ENCODE measurements around the gene EEF2K. TPM values are rescaled to one million over a fixed set of nuclear protein-coding genes. Genes with fewer than 3 reads are reported as not detected.

The EEF2K gene
- total and polyA plus RNA-seq, 7 experiments from 2014 or later = 1.9 to 27.9 (median 19.9) TPM

DNA sequence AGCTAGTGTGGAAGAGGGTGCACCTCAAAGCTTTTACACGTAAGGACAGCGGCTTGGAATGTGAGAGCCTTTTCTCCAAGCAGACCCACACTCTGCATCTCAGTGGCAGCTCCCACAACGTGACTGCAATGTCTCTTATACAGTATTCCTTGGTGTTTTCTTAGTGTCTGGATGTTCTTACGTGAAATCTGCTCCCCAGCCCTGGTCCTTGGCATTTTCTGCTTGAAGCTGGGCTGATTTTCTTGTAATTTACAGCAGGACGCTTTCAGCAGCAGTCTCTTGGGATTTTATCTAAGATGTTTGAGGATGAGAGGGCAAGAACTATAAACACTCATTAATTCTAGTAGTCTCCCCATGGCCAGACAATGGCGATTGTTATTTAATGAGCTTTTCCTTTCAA lies 79.0 kb downstream of the EEF2K start:
- intact Hi-C loops (cut with micrococcal nuclease) = no loop called here
- Mint-ChIP-seq H3K4me3 (no peak overlapping the region), H3K9me3 (no peaks in the 10 kb centered on the region), H3K27ac (no peak overlapping the region), H3K4me1 (no peaks in the 10 kb centered on the region), H3K27me3 (no peaks in the 10 kb centered on the region), H3K36me3 (peaks cover 6 to 32% (median 13%) of the 10 kb centered on the region in 5 donors)
- ChIA-PET CTCF (no interaction called here), POLR2A (no interaction called here)
- Histone ChIP-seq H3K4me1 (ENCODE audit: control insufficient read depth in 2 of 2, insufficient read depth in 2 of 2, low read length in 2 of 2) (no peaks in the 10 kb centered on the region), H3K4me3 (ENCODE audit: low read length) (no peak overlapping the region), H3K27ac (ENCODE audit: low read depth, low read length) (no peak overlapping the region), H3K36me3 (ENCODE audit: control insufficient read depth in 2 of 3, insufficient read depth in 3 of 3, low read length in 3 of 3) (peaks cover 0 to 32% (median 0%) of the 10 kb centered on the region in 3 experiments), H3K9me3 (ENCODE audit: control insufficient read depth in 2 of 3, low read length in 3 of 3) (no peaks in the 10 kb centered on the region), H3K27me3 (ENCODE audit: control insufficient read depth in 2 of 2, insufficient read depth in 2 of 2, low read length in 2 of 2) (no peaks in the 10 kb centered on the region)
- no peak for DNase-seq
- no peak for ATAC-seq

DNA sequence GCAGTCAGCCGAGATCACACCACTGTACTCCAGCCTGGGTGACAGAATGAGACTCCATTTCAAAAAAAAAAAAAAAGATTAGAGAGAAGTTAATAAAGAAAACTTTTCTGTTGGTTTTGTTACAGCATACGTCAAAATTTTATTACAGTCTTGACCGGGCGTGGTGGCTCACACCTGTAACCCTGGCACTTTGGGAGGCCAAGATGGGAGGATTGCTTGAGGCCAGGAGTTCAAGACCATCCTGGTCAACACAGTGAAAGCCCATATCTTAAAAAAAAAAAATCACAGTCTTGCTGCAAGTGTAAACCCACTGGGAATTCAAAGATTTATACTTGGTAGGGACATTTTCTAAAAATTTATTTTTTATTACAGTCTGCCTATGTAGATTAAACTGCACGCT lies 84.9 kb downstream of the EEF2K start:
- intact Hi-C loops (cut with micrococcal nuclease) = loop anchor here in 1 of 2 donors (10.0 kb wide), 1 partner anchor 786 kb away; no protein-coding TSS in a partner anchor
- Mint-ChIP-seq H3K27ac (no peak overlapping the region), H3K9me3 (peaks cover 0 to under 1% (median 0%) of the 10 kb centered on the region in 11 donors), H3K4me1 (peaks cover 0 to 4% (median 2%) of the 10 kb centered on the region in 7 donors), H3K27me3 (no peaks in the 10 kb centered on the region), H3K4me3 (no peak overlapping the region), H3K36me3 (no peaks in the 10 kb centered on the region)
- DNase-seq (no peak), ATAC-seq (no peak)
- POLR2A ChIA-PET = interaction anchor here (1.1 kb wide), 1 partner anchor 75 kb away, joined by 3 read pairs; no protein-coding TSS in a partner anchor
- Histone ChIP-seq H3K27ac (ENCODE audit: low read depth, low read length) (no peak overlapping the region), H3K4me3 (ENCODE audit: low read length) (no peak overlapping the region), H3K4me1 (ENCODE audit: control insufficient read depth in 2 of 2, insufficient read depth in 2 of 2, low read length in 2 of 2) (no peaks in the 10 kb centered on the region), H3K36me3 (ENCODE audit: control insufficient read depth in 2 of 3, insufficient read depth in 3 of 3, low read length in 3 of 3) (no peaks in the 10 kb centered on the region), H3K27me3 (ENCODE audit: control insufficient read depth in 2 of 2, insufficient read depth in 2 of 2, low read length in 2 of 2) (no peaks in the 10 kb centered on the region), H3K9me3 (ENCODE audit: control insufficient read depth in 2 of 3, low read length in 3 of 3) (no peaks in the 10 kb centered on the region)
- CTCF ChIA-PET = no interaction called here

DNA sequence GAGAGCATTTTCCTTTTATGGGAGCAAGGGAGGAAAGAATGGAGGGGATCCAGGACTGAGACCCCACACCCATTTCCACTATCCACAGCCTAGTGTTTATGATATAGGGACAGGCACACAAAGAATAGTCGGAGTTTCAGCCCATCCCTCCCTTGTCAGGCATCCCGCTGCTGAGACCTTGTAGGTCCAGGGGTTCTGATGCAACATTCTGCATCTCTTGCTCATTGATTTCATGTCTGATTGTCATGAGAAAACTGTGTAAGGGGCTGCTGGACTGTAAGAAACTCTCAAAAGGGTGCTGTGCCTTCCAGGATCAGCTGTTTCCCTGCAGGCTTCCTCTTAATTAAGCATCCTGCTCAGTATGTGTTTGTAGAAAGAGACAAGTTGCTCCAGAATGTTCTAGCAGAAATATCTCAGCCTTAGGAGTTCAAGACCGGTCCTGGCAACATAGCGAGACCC lies 85.8 kb downstream of the EEF2K start:
- Histone ChIP-seq H3K27me3 (ENCODE audit: control insufficient read depth in 2 of 2, insufficient read depth in 2 of 2, low read length in 2 of 2) (no peaks in the 10 kb centered on the region), H3K36me3 (ENCODE audit: control insufficient read depth in 2 of 3, insufficient read depth in 3 of 3, low read length in 3 of 3) (no peaks in the 10 kb centered on the region), H3K4me3 (ENCODE audit: low read length) (no peak overlapping the region), H3K27ac (ENCODE audit: low read depth, low read length) (no peak overlapping the region), H3K4me1 (ENCODE audit: control insufficient read depth in 2 of 2, insufficient read depth in 2 of 2, low read length in 2 of 2) (peaks cover 0 to 4% of the 10 kb centered on the region in 2 donors), H3K9me3 (ENCODE audit: control insufficient read depth in 2 of 3, low read length in 3 of 3) (no peaks in the 10 kb centered on the region)
- no peak for DNase-seq
- Mint-ChIP-seq H3K4me1 (peaks cover 3 to 11% (median 10%) of the 10 kb centered on the region in 7 donors), H3K27ac (peak overlapping the region in 1 of 9 donors; percentile 22), H3K36me3 (no peaks in the 10 kb centered on the region), H3K9me3 (peaks cover 0 to 9% (median 0%) of the 10 kb centered on the region in 11 donors), H3K4me3 (no peak overlapping the region), H3K27me3 (peaks cover 0 to under 1% (median 0%) of the 10 kb centered on the region in 5 donors)
- intact Hi-C loops (cut with micrococcal nuclease) = loop anchor here in 1 of 2 donors (10.0 kb wide), 1 partner anchor 787 kb away; no protein-coding TSS in a partner anchor
- POLR2A ChIA-PET = interaction anchor here (1.1 kb wide), 1 partner anchor 76 kb away, joined by 3 read pairs; no protein-coding TSS in a partner anchor
- ATAC-seq = no peak
- CTCF ChIA-PET = no interaction called here

DNA sequence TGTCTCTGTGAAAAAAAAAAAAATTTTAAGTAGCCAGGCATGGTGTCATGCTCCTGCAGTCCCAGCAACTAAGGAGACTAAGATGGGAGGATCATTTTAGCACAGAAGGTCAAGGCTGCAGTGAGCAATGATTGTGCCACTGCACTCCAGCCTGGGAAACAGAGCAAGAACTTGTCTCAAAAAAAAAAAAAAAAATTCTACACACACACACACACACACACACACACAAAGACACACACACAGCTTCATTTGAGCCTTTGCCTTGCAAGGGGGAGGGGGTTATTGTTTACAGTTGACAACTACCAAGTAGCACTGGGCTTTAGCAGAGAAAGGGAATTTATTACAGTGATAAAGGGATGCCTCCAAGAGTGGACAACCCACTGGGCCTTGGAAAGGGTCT lies 86.2 kb downstream of the EEF2K start:
- intact Hi-C loops (cut with micrococcal nuclease) = loop anchor here in 1 of 2 donors (10.0 kb wide), 1 partner anchor 788 kb away; no protein-coding TSS in a partner anchor
- no peaks in the 10 kb centered on the region for H3K36me3 Mint-ChIP-seq
- H3K4me1 ChIP-seq (ENCODE audit: control insufficient read depth in 2 of 2, insufficient read depth in 2 of 2, low read length in 2 of 2) = peaks cover 0 to 4% of the 10 kb centered on the region in 2 donors
- ChIA-PET POLR2A (interaction anchor here (1.1 kb wide), 1 partner anchor 76 kb away, joined by 3 read pairs; no protein-coding TSS in a partner anchor), CTCF (no interaction called here)
- ATAC-seq (no peak), DNase-seq (no peak)
- H3K27ac Mint-ChIP-seq = no peak overlapping the region
- H3K4me1 Mint-ChIP-seq = peaks cover 3 to 14% (median 12%) of the 10 kb centered on the region in 7 donors
- no peak overlapping the region for H3K4me3 Mint-ChIP-seq
- peaks cover 0 to 4% (median 0%) of the 10 kb centered on the region in 5 donors for H3K27me3 Mint-ChIP-seq
- H3K36me3 ChIP-seq (ENCODE audit: control insufficient read depth in 2 of 3, insufficient read depth in 3 of 3, low read length in 3 of 3) = no peaks in the 10 kb centered on the region
- no peaks in the 10 kb centered on the region for H3K27me3 ChIP-seq (ENCODE audit: control insufficient read depth in 2 of 2, insufficient read depth in 2 of 2, low read length in 2 of 2)
- no peak overlapping the region for H3K27ac ChIP-seq (ENCODE audit: low read depth, low read length)
- no peak overlapping the region for H3K4me3 ChIP-seq (ENCODE audit: low read length)
- H3K9me3 Mint-ChIP-seq = peaks cover 0 to 11% (median 0%) of the 10 kb centered on the region in 11 donors
- no peaks in the 10 kb centered on the region for H3K9me3 ChIP-seq (ENCODE audit: control insufficient read depth in 2 of 3, low read length in 3 of 3)

DNA sequence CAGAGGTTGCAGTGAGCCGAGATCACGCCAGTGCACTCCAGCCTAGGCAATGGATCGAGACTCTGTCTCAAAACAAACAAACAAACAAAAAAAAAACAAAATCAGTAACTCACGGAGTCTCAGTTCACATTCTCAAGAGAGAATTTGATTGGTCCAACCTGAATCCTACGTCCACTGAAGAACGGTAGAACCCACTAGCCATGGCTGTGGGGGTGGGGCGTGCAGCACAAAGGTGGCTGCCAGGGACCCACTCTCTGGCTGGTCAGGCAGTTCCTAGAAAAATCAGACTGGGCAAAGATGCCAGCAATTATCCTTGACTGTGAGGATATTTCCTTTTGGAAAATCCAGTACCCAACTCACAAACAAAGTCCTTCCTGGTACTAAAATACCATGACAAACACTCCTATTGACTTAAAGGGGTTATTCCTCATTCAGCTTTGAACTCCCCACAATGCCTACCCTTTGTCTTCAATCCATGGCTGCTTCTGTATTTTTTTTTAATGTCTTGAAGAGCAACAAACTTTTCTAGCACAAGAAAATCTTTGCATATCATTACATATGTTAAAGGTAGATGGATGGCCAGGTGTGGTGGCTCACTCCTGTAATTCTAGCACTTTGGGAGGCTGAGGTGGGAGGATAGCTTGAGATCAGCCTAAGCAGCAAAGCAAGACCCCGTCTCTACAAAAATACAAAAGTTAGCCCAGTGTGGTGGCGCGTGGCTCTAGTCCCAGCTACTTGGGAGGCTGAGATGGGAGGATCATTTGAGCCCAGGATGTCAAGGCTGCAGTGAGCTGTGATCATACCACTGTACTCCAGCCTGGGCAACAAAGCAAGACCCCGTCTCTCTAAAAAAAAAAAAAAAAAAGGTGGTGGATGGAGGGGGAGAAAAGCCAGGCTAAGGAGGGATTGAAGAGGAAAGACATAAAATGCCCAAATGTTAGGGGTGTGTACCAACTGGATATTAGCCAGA lies 87.3 kb downstream of the EEF2K start:
- Histone ChIP-seq H3K4me1 (ENCODE audit: control insufficient read depth in 2 of 2, insufficient read depth in 2 of 2, low read length in 2 of 2) (peaks cover 0 to 4% of the 10 kb centered on the region in 2 donors), H3K9me3 (ENCODE audit: control insufficient read depth in 2 of 3, low read length in 3 of 3) (no peaks in the 10 kb centered on the region), H3K36me3 (ENCODE audit: control insufficient read depth in 2 of 3, insufficient read depth in 3 of 3, low read length in 3 of 3) (no peaks in the 10 kb centered on the region), H3K4me3 (ENCODE audit: low read length) (no peak overlapping the region), H3K27ac (ENCODE audit: low read depth, low read length) (no peak overlapping the region), H3K27me3 (ENCODE audit: control insufficient read depth in 2 of 2, insufficient read depth in 2 of 2, low read length in 2 of 2) (no peaks in the 10 kb centered on the region)
- H3K9me3 Mint-ChIP-seq = peaks cover 0 to 15% (median 0%) of the 10 kb centered on the region in 11 donors
- peaks cover 0 to 7% (median 0%) of the 10 kb centered on the region in 5 donors for H3K27me3 Mint-ChIP-seq
- DNase-seq (no peak), ATAC-seq (no peak)
- CTCF ChIA-PET = interaction anchor here (0.7 kb wide), 1 partner anchor 215 kb away, joined by 3 read pairs; no protein-coding TSS in a partner anchor
- no peak overlapping the region for H3K4me3 Mint-ChIP-seq
- peak overlapping the region in 1 of 9 donors; percentile 44 for H3K27ac Mint-ChIP-seq
- H3K4me1 Mint-ChIP-seq = peaks cover 3 to 19% (median 16%) of the 10 kb centered on the region in 7 donors
- intact Hi-C loops (cut with micrococcal nuclease) = loop anchor here in 1 of 2 donors (10.0 kb wide), 1 partner anchor 789 kb away; no protein-coding TSS in a partner anchor
- POLR2A ChIA-PET = no interaction called here
- H3K36me3 Mint-ChIP-seq = peaks cover 0 to 5% (median 0%) of the 10 kb centered on the region in 5 donors

Data from naive thymus-derived CD4-positive, alpha-beta T cell (primary cell).